Left colon (tissue), 2 donors: ENCODE results near the gene RPRD1B. TPM values are rescaled to one million over a fixed set of nuclear protein-coding genes. Genes with fewer than 3 reads are reported as not detected.

Source experiments
- ATAC-seq: fragments of 200-7000 bp; cut with Tn5 transposase; one replicate; pipeline ENCODE4 v1.9.1; 2020; ENCODE audit warnings: mild to moderate bottlenecking, moderate library complexity
- DNase-seq, 2 donors: peaks; one replicate each; pipeline ENCODE4 v3.0.0-alpha.2; 2020
- intact Hi-C, 2 donors: fragments of 100-400 bp; cut with DNase I in 1 of 2; cut with micrococcal nuclease in 1 of 2; formaldehyde crosslinking; loops; one replicate each; pipeline versions ENCODE4 v1.11.2 to v1.14.0; 2022; cut with DNase I, micrococcal nuclease
- long read RNA-seq: library from polyadenylated mRNA; unstranded; transcript quantifications from one replicate; pipeline ENCODE4 v2.0.0, GENCODE V29; 2021
- total RNA-seq, 2 donors: library from RNA; stranded (reverse); fragmentation: NEBNext Ultra II Directional; extraction: Animal tissue kit (Norgen Biotek cat#: 25700); gene quantifications; one replicate each; pipeline ENCODE4 v1.2.1, GENCODE V29; 2021
- donor health status: DM: no; HTN: no; CAD: no.
- donor health status: DM: yes; HTN: yes; CAD: no.

The RPRD1B gene, protein sequence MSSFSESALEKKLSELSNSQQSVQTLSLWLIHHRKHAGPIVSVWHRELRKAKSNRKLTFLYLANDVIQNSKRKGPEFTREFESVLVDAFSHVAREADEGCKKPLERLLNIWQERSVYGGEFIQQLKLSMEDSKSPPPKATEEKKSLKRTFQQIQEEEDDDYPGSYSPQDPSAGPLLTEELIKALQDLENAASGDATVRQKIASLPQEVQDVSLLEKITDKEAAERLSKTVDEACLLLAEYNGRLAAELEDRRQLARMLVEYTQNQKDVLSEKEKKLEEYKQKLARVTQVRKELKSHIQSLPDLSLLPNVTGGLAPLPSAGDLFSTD
- 10 to 100 TPM; 30.8 to 34.9 TPM for total RNA-seq
- long read RNA-seq, transcript RPRD1B-201 (7 exons, 3,874 nt), result major isoform, 12 of 20 reads
- long read RNA-seq, partial matches to known transcripts, result 1 of 20 reads
- long read RNA-seq, other reads (novel, unspliced or antisense), result 7 of 20 reads

DNA sequence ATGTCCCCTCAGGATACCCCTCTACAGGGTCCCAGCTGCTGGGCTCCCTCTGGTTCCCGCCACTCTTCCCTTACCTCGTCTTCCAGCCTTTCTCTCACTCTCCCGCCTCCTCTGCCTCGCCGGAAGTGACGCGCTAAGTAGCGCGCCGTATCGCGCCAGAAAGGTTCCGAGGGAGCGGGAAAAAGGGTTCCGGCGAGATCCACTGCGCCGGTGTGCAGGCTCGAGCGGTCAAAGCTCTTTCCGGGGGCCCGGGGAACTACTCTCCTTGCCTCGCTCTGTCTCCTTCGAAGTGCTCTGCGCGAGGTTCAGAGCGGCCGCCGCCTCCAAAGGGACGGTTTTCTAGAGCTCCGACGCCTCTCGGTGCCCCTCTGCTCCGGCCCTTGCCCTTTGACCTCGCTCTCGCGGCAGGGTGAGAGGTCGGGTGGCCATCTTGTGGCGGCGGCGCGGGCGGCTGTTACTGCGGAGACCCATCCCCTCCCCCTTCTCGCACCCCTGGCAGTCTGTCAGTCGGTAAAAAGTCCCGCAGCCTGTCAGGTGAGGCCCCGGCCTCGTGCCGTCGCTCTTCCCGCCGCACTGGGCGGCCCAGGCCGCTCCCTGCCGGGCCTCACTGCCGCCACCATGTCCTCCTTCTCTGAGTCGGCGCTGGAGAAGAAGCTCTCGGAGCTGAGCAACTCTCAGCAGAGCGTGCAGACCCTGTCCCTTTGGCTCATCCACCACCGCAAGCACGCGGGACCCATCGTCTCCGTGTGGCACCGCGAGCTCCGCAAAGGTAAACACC lies at the start of gene RPRD1B, which contains the start of gene TTI1:
Gene RPRD1B (plus strand): TSS at position 417 of the 778 bp plus-strand sequence. CDS start 202 bp downstream, at position 619.
Gene TTI1 (minus strand): TSS at position 127 of the 778 bp plus-strand sequence. CDS start 19,640 bp downstream, outside the sequence.
- intact Hi-C loops, result no loop called here

GRCh38 chr20:37984018-37984785 lies 49.3 kb upstream of the RPRD1B start:
- intact Hi-C loops, result no loop called here
- ATAC-seq, result no peak
- DNase-seq, result no peak

More for the DNA sequence above, at the start of gene RPRD1B, which contains the start of gene TTI1:
- DNase-seq (peak; percentile 89 to 92), ATAC-seq (peak; percentile 96)

DNA sequence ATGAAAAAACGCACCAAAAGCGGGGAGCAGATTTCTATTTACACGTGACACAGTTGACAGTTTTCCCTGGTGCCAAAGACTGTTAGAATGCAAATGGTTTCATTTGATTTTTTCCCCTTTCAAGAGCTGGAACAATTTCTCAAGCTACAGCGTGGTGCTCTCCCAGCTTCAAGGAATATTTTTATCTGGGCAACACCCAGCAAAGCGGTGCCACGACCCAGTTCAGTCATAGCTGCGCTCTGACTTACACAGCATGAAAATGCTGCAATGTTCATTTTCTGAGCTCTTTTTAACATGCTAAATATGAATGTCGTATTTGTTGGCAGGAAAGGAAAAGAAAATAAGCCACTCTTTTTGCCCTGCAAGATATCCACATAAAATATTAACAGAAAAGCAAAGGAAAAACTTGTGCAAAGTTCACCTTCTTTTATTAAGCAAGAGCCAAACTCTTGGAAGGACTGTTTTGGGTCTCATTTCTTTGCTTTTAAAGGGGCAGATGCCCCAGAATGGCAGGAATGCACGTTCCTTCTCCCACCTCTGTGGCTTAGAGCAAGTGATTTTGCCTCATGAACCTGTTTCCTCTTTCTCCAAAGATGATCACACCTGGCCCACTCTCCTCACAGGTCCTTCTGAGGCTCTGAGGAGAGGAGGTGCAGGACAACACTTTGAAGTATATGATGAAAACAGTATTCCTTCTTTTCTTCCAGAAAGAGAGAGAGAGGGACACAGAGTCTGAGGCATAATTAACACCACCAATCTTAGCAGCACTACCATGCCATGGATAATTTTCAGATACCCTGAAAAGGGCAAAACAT lies 47.3 kb upstream of the RPRD1B start:
- intact Hi-C loops, result loop anchor here in 1 of 2 donors (5.0 kb wide), 1 partner anchor 409 kb away; no protein-coding TSS in a partner anchor
- ATAC-seq (no peak), DNase-seq (no peak)

- DNase-seq, result peak; percentile 31 to 66
- intact Hi-C loops, result loop anchor here in 1 of 2 donors (5.0 kb wide), 1 partner anchor 410 kb away; no protein-coding TSS in a partner anchor
- ATAC-seq, result peak; percentile 20
Observed at GRCh38 chr20:37986873-37987601, 46.5 kb upstream of the RPRD1B start.

- ATAC-seq (no peak), DNase-seq (no peak)
- intact Hi-C loops, result loop anchor here in 1 of 2 donors (5.0 kb wide), 1 partner anchor 410 kb away; no protein-coding TSS in a partner anchor
Observed at GRCh38 chr20:37987602-37988290, 45.8 kb upstream of the RPRD1B start.

- intact Hi-C loops, result loop anchor here in 1 of 2 donors (5.0 kb wide), 1 partner anchor 411 kb away; no protein-coding TSS in a partner anchor
- DNase-seq, result no peak
- ATAC-seq, result no peak
Observed at GRCh38 chr20:37988306-37988954, 45.1 kb upstream of the RPRD1B start.

GRCh38 chr20:37989601-37990295 lies 43.8 kb upstream of the RPRD1B start:
- ATAC-seq, result peak; percentile 49
- DNase-seq, result peak; percentile 49 to 79
- intact Hi-C loops, result loop anchor here in 1 of 2 donors (5.0 kb wide), 2 partner anchors 412 to 422 kb away; no protein-coding TSS in a partner anchor

DNA sequence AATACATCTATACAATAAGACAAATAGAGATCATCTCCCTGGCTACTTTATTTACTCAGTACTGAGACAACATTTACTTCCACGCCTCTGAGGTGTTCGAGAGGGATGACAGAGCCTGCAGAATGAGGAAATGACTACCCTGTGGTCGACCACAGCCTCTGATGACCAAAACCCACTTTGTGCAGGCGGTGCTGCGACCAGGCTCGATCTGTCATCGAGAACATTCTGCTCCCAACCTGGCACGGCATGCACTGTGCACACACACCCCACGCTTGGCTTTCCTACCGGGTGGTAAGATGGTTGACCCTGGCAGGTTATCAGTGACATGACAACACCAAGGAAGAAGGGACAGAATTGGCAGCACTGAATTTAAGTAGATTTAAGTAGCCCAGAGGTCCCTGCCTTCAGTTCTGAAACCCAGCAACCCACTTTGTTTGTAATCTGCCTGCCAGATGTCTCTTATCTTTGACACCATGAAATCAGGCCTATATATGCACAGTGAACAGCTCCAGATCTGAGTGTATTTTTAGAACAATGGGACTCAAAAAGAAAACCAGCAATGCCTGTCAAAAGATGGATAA lies 42.9 kb upstream of the RPRD1B start:
- DNase-seq, result peak; percentile 58 to 77
- ATAC-seq, result peak; percentile 62
- intact Hi-C loops, result loop anchor here in 1 of 2 donors (5.0 kb wide), 1 partner anchor 423 kb away; no protein-coding TSS in a partner anchor

GRCh38 chr20:37991157-37991866 lies 42.2 kb upstream of the RPRD1B start:
- no peak for DNase-seq
- ATAC-seq, result no peak
- intact Hi-C loops, result loop anchor here in 1 of 2 donors (5.0 kb wide), 1 partner anchor 424 kb away; no protein-coding TSS in a partner anchor

DNA sequence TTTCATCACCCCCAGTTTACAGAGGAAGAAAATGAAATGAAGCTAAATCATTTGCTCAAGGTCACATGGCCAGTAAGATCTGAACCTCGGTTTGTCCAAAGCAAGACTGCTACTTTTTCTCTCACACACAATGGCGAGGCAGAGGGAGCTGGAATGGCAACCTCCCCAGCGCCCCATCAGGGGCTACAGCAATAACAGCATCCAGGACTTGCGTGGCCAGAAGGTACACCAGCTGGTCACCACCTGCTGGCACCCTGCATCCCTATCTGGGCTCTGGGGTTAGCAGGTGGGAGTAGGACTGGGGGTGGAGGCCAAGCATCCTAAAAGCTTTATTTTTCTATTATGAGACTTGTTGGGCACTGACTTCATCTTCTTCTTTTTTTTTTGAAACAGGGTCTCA lies 41.6 kb upstream of the RPRD1B start:
- ATAC-seq (no peak), DNase-seq (no peak)
- intact Hi-C loops, result loop anchor here in 1 of 2 donors (5.0 kb wide), 1 partner anchor 425 kb away; no protein-coding TSS in a partner anchor

GRCh38 chr20:37992802-37993409 lies 40.6 kb upstream of the RPRD1B start:
- DNase-seq, result peak; percentile 43 to 55
- peak; percentile 76 for ATAC-seq
- intact Hi-C loops, result loop anchor here in 1 of 2 donors (5.0 kb wide), 1 partner anchor 426 kb away; no protein-coding TSS in a partner anchor

DNA sequence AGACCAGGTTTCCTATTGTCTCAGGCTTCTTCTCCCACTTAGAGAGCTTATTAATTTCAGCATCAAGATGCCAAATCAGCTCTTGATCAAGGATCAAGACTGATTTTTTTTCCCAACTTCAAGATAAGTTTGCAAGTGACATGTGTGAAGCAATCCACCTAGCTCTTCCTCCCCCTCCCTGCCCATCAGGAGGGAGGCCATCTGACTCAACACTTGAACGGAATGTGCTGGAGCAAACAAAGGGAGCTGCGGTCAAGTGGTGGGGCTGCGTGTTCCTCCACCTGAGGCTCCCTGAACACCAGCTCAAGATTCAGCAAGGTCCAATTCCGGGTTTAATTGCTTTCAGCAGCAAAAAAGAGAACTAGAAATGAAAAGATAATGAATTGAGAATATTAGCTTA lies 39.0 kb upstream of the RPRD1B start:
- ATAC-seq (no peak), DNase-seq (no peak)
- intact Hi-C loops, result loop anchor here in 1 of 2 donors (5.0 kb wide), 1 partner anchor 427 kb away; no protein-coding TSS in a partner anchor

GRCh38 chr20:37995856-37996605 lies 37.5 kb upstream of the RPRD1B start:
- ATAC-seq (no peak), DNase-seq (no peak)
- intact Hi-C loops, result no loop called here
